CD14-positive monocyte (primary cell): ENCODE measurements around the gene DHRS7. TPM values are rescaled to one million over a fixed set of nuclear protein-coding genes. Genes with fewer than 3 reads are reported as not detected.

Experiments
- DNase-seq, 3 donors: peaks; one replicate each; pipeline ENCODE4 v3.0.0-alpha.2; 2011 to 2022
- H2AFZ ChIP-seq: 2 replicates; pipeline ENCODE4 v1.6.0; 2012; ENCODE audit warnings: mild to moderate bottlenecking, low read depth, low read length, inconsistent platforms; ENCODE audit not compliant: insufficient read depth, poor library complexity, severe bottlenecking
- H3K27ac ChIP-seq, 2 donors: 1 replicate in 1 of 2; 2 replicates in 1 of 2; pipeline ENCODE4 v1.5.1; 2012 to 2013; ENCODE audit warnings: low read length in 2 of 2, control low read depth in 1 of 2, inconsistent platforms in 1 of 2, low read depth in 1 of 2, mild to moderate bottlenecking in 1 of 2
- H3K27me3 ChIP-seq, 2 donors: one replicate each; pipeline versions ENCODE4 v1.6.0 to v1.6.1; 2011 to 2013; ENCODE audit warnings: low read length in 2 of 2; ENCODE audit not compliant: control insufficient read depth in 2 of 2, insufficient read depth in 2 of 2
- H3K36me3 ChIP-seq, 2 donors: replicated peaks in 1 of 2; 1 replicate in 1 of 2; 2 replicates in 1 of 2; pipeline versions ENCODE4 v1.5.1 to v1.6.1; 2012 to 2013; ENCODE audit warnings: low read length in 2 of 2, control low read depth in 1 of 2, inconsistent platforms in 1 of 2, mild to moderate bottlenecking in 1 of 2; ENCODE audit not compliant: insufficient read depth in 2 of 2, control insufficient read depth in 1 of 2
- H3K4me1 ChIP-seq, 2 donors: 1 replicate in 1 of 2; 2 replicates in 1 of 2; pipeline versions ENCODE4 v1.5.1 to v1.6.1; 2012 to 2013; ENCODE audit warnings: low read length in 2 of 2, control low read depth in 1 of 2, inconsistent platforms in 1 of 2, mild to moderate bottlenecking in 1 of 2, moderate library complexity in 1 of 2; ENCODE audit not compliant: insufficient read depth in 2 of 2, control insufficient read depth in 1 of 2
- H3K4me2 ChIP-seq: replicated peaks from 2 replicates; pipeline ENCODE3; 2012; ENCODE audit warnings: low read length, moderate library complexity, mild to moderate bottlenecking; ENCODE audit not compliant: poor library complexity, severe bottlenecking; ENCODE audit errors: extremely low read depth
- H3K4me3 ChIP-seq, 3 experiments: fragments of 200-600 bp in 1 of 3; sonication (generic) in 1 of 3; replicated peaks in 1 of 3; 1 replicate in 2 of 3; 2 replicates in 1 of 3; pipeline ENCODE4 v1.5.1; 2011 to 2013; ENCODE audit warnings: low read length in 3 of 3, mild to moderate bottlenecking in 3 of 3, control low read depth in 2 of 3, low read depth in 2 of 3, inconsistent platforms in 1 of 3, moderate library complexity in 1 of 3
- H3K79me2 ChIP-seq: 2 replicates; pipeline ENCODE4 v1.6.0; 2012; ENCODE audit warnings: mild to moderate bottlenecking, control low read depth, inconsistent platforms, low read length, moderate library complexity; ENCODE audit not compliant: insufficient read depth
- H3K9ac ChIP-seq: 2 replicates; pipeline ENCODE4 v1.6.0; 2017; ENCODE audit warnings: low read length, mild to moderate bottlenecking; ENCODE audit not compliant: insufficient read depth, poor library complexity, severe bottlenecking
- H3K9me3 ChIP-seq, 2 donors: replicated peaks in 1 of 2; 1 replicate in 1 of 2; 2 replicates in 1 of 2; pipeline versions ENCODE4 v1.5.1 to v1.6.1; 2012 to 2013; ENCODE audit warnings: low read length in 2 of 2, control low read depth in 1 of 2; ENCODE audit not compliant: control insufficient read depth in 1 of 2, insufficient read depth in 1 of 2
- H4K20me1 ChIP-seq: 2 replicates; pipeline ENCODE4 v1.6.0; 2012; ENCODE audit warnings: mild to moderate bottlenecking, low read length, control low read depth, moderate library complexity; ENCODE audit not compliant: insufficient read depth
- H3K27ac Mint-ChIP-seq, 7 donors: one replicate each; pipeline ENCODE4 v1.8.0; 2020; ENCODE audit warnings: mild to moderate bottlenecking in 7 of 7, mixed read lengths in 7 of 7, moderate library complexity in 6 of 7, inconsistent platforms in 2 of 7
- H3K27me3 Mint-ChIP-seq, 3 donors: one replicate each; pipeline ENCODE4 v1.8.0; 2021 to 2022; ENCODE audit warnings: low read depth in 3 of 3, mild to moderate bottlenecking in 3 of 3, mixed read lengths in 3 of 3, moderate library complexity in 3 of 3, inconsistent platforms in 1 of 3
- H3K36me3 Mint-ChIP-seq, 2 donors: one replicate each; pipeline ENCODE4 v1.8.0; 2020; ENCODE audit warnings: mixed read lengths in 2 of 2, inconsistent platforms in 1 of 2, mild to moderate bottlenecking in 1 of 2
- H3K4me1 Mint-ChIP-seq: one replicate; pipeline ENCODE4 v1.8.0; 2020; ENCODE audit warnings: mild to moderate bottlenecking, mixed read lengths
- H3K4me3 Mint-ChIP-seq, 2 donors: one replicate each; pipeline ENCODE4 v1.8.0; 2020; ENCODE audit warnings: mild to moderate bottlenecking in 2 of 2, mixed read lengths in 2 of 2, moderate library complexity in 1 of 2
- H3K9me3 Mint-ChIP-seq, 7 donors: one replicate each; pipeline ENCODE4 v1.8.0; 2020 to 2022; ENCODE audit warnings: mixed read lengths in 7 of 7, mild to moderate bottlenecking in 6 of 7, moderate library complexity in 6 of 7, inconsistent platforms in 2 of 7
- CTCF ChIP-seq: fragments of 200-600 bp; IDR thresholded peaks from one replicate; pipeline ENCODE4 v1.8.0; 2022; ENCODE audit warnings: antibody characterized with exemption, mild to moderate bottlenecking
- WGBS: methylation state at CpG from one replicate; pipeline ENCODE4 v1.1.5; 2013; ENCODE audit warnings: missing lambda C conversion rate; ENCODE audit not compliant: insufficient coverage; 5-methylcytosine and 5-hydroxymethylcytosine counted together
- intact Hi-C, 2 donors: fragments of 100-400 bp; cut with micrococcal nuclease; formaldehyde crosslinking; loops; one replicate each; pipeline versions ENCODE4 v1.15.0 to v1.15.1; 2023
- polyA plus RNA-seq, 3 donors: library from polyadenylated mRNA; depleted of rRNA in 1 of 3; unstranded in 2 of 3; stranded (reverse) in 1 of 3; fragments of 300-500 nt in 2 of 3; fragments of >200 nt in 1 of 3; fragmentation: Illumina TruSeq in 2 of 3; gene quantifications; 1 replicate in 2 of 3; 2 replicates in 1 of 3; pipeline ENCODE4 v1.2.3, GENCODE V29; 2012 to 2021

DHRS7 gene
- polyA plus RNA-seq, 3 donors, result 55.4 to 223 (median 218) TPM

- Histone ChIP-seq H3K36me3 (no peaks in the 10 kb centered on the region), H3K9ac (no peak overlapping the region), H4K20me1 (no peaks in the 10 kb centered on the region), H2AFZ (no peak overlapping the region), H3K4me3 (no peak overlapping the region), H3K9me3 (no peaks in the 10 kb centered on the region), H3K79me2 (no peaks in the 10 kb centered on the region), H3K27ac (no peak overlapping the region), H3K4me2 (no peak overlapping the region), H3K4me1 (peaks cover 0 to 16% of the 10 kb centered on the region in 2 donors), H3K27me3 (no peaks in the 10 kb centered on the region)
- intact Hi-C loops, result no loop called here
- Mint-ChIP-seq H3K27ac (peak overlapping the region in 1 of 7 donors; percentile 38), H3K4me1 (peaks cover 11% of the 10 kb centered on the region), H3K36me3 (no peaks in the 10 kb centered on the region), H3K27me3 (peaks cover 0 to 3% (median 0%) of the 10 kb centered on the region in 3 donors), H3K4me3 (no peak overlapping the region), H3K9me3 (peaks cover 0 to 3% (median 0%) of the 10 kb centered on the region in 7 donors)
- WGBS, result 65% methylated on average over 2 of the region's 6 CpGs
- DNase-seq, result no peak
- no peak for TF ChIP-seq CTCF
These were observed 39.9 kb upstream of the DHRS7 start for GRCh38 chr14:60204843-60205774.

- Mint-ChIP-seq H3K4me3 (no peak overlapping the region), H3K9me3 (peaks cover 2 to 7% (median 5%) of the 10 kb centered on the region in 7 donors), H3K36me3 (no peaks in the 10 kb centered on the region), H3K4me1 (peaks cover 11% of the 10 kb centered on the region), H3K27ac (no peak overlapping the region), H3K27me3 (peaks cover 0 to 3% (median 0%) of the 10 kb centered on the region in 3 donors)
- no peak overlapping the region for H3K27ac ChIP-seq
- no peaks in the 10 kb centered on the region for H3K9me3 ChIP-seq
- H3K36me3 ChIP-seq, result no peaks in the 10 kb centered on the region
- peaks cover 0 to 16% of the 10 kb centered on the region in 2 donors for H3K4me1 ChIP-seq
- intact Hi-C loops, result no loop called here
- 33% methylated on average over 2 of the region's 8 CpGs for WGBS
- no peaks in the 10 kb centered on the region for H3K27me3 ChIP-seq
- no peak overlapping the region for H3K9ac ChIP-seq
- no peak overlapping the region for H3K4me3 ChIP-seq
- no peak for TF ChIP-seq CTCF
- H4K20me1 ChIP-seq, result no peaks in the 10 kb centered on the region
- no peak overlapping the region for H3K4me2 ChIP-seq
- no peak overlapping the region for H2AFZ ChIP-seq
- H3K79me2 ChIP-seq, result no peaks in the 10 kb centered on the region
- no peak for DNase-seq
These were observed 39.1 kb upstream of the DHRS7 start for GRCh38 chr14:60204104-60204842.
